ENCODE results near the gene GJB1. TPM values are rescaled to one million over a fixed set of nuclear protein-coding genes. Genes with fewer than 3 reads are reported as not detected.
"Not testable (repeated sequence)": the region's sequence is repeated elsewhere in the genome, so short reads cannot be mapped to it uniquely, and the experiment has no call there.

Gene GJB1
- 1 to 10 TPM in 2 of 4 donors, under 1 TPM in 2; 0.19 to 2.4 (median 1.5) TPM for total RNA-seq

DNA sequence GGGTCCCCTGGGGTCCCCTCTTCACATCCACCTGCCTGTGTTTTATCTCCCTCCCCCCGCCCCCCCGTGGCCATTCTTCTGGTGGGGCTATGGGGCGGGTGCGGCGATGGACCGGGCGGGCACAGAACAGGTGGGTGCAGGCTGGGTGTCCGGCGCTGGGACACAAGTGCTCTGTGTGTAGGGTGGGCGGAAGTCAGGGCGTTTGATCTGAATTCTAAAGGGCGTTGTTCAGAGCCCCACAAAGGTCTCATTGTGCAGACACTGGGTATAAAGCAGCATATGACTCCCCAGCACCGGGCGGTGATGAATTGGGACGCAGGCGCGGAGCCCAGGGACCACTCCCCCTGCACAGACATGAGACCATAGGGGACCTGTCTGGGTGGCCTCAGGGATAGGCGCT is at the start of gene GJB1:
Gene GJB1 (plus strand): TSS at position 296 of the 400 bp plus-strand sequence. CDS start 484 bp downstream, outside the sequence.
- TF ChIP-seq, protein P1, sequence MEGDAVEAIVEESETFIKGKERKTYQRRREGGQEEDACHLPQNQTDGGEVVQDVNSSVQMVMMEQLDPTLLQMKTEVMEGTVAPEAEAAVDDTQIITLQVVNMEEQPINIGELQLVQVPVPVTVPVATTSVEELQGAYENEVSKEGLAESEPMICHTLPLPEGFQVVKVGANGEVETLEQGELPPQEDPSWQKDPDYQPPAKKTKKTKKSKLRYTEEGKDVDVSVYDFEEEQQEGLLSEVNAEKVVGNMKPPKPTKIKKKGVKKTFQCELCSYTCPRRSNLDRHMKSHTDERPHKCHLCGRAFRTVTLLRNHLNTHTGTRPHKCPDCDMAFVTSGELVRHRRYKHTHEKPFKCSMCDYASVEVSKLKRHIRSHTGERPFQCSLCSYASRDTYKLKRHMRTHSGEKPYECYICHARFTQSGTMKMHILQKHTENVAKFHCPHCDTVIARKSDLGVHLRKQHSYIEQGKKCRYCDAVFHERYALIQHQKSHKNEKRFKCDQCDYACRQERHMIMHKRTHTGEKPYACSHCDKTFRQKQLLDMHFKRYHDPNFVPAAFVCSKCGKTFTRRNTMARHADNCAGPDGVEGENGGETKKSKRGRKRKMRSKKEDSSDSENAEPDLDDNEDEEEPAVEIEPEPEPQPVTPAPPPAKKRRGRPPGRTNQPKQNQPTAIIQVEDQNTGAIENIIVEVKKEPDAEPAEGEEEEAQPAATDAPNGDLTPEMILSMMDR (IDR thresholded peaks at IDR 0.05): no peak
- TF ChIP-seq POLR2A (IDR thresholded peaks at IDR 0.05): no peak
- intact Hi-C loops (cut with DNase I; ENCODE audit: low total_unique reads): no loop called here
- WGBS, 2 donors: 83 to 85% methylated on average over 15 to 18 of the region's 18 CpGs
- no peak for DNase-seq (ENCODE audit: low spot score in 2 of 2)
- H3K4me3 ChIP-seq (ENCODE audit: low read depth, poor library complexity, severe bottlenecking): no peak within 1 kb of the TSS

DNA sequence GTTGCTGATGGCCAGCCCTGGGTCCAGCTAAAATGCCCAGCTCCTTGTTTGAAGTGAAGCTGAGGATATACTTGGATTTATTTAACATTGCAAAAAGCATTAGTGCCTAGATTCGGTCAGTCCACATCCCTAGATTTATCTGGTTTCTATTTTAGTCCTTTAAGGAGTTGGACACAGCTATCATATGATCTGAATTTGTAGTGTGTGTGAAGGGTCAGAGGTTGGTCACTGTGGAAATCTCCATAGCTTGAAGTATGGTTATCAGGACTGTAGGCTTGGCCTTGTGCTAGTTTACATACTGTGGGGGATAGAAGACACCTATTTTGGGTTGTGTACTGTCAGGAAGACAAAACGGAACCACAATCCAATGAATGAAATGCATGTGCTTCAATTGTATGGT is 49.6 kb upstream of the GJB1 start:
- TF ChIP-seq, protein P1 (IDR thresholded peaks at IDR 0.05): no peak
- TF ChIP-seq POLR2A (IDR thresholded peaks at IDR 0.05): no peak
- intact Hi-C loops (cut with DNase I; ENCODE audit: low total_unique reads): no loop called here
- no peak overlapping the region for H3K4me3 ChIP-seq (ENCODE audit: low read depth, poor library complexity, severe bottlenecking)
- no peak for DNase-seq (ENCODE audit: low spot score in 2 of 2)
- 67 to 80% methylated on average over 2 of the region's 2 CpGs for WGBS, 2 donors

GRCh38 chrX:71174795-71175194 is 48.2 kb upstream of the GJB1 start:
- TF ChIP-seq, protein P1 (IDR thresholded peaks at IDR 0.05): no peak
- no peak for TF ChIP-seq POLR2A (IDR thresholded peaks at IDR 0.05)
- H3K4me3 ChIP-seq (ENCODE audit: low read depth, poor library complexity, severe bottlenecking): no peak overlapping the region
- 81 to 82% methylated on average over 1 of the region's 1 CpG for WGBS, 2 donors
- no peak for DNase-seq (ENCODE audit: low spot score in 2 of 2)
- intact Hi-C loops (cut with DNase I; ENCODE audit: low total_unique reads): no loop called here

DNA sequence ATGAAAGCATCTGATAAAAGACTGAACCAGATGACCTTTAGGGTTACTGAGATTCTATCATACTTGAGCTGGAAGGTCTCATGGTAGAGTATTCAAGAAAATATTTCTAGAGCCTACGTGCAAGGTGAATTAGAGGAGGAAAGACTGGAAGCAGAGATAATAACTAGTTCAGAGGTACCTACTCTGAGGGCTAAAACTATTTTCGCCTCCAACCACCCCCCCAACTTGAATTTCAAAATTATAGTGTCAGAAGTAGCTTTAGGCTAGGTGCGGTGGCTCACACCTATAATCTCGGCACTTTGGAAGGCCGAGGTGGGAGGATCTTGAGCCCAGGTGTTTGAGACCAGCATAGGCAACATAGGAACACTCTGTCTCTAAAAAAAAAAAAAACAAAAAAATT is 47.5 kb upstream of the GJB1 start:
- 80 to 83% methylated on average over 5 of the region's 5 CpGs for WGBS, 2 donors
- intact Hi-C loops (cut with DNase I; ENCODE audit: low total_unique reads): no loop called here
- H3K4me3 ChIP-seq (ENCODE audit: low read depth, poor library complexity, severe bottlenecking): no peak overlapping the region
- DNase-seq (ENCODE audit: low spot score in 2 of 2): no peak
- TF ChIP-seq, protein P1 (IDR thresholded peaks at IDR 0.05): no peak
- no peak for TF ChIP-seq POLR2A (IDR thresholded peaks at IDR 0.05)

DNA sequence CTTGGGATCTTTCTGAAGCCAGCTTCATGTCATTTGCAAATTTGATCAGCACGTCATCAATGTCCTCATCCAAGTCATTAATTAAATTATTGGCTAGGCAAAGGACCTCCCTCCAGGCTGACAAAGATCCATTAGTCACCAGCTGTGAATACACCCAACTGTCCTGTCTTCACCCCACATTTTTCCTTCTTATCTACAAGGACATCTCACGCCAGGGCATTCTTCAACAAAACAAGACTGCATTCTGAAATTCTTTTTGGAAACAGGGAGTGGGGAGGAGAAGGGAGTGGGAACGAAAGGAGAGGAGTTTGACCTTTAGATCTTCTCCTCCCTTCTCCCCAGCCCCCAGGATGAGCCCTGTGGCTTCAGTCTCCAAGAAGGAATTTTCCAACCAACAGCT is 45.7 kb upstream of the GJB1 start:
- TF ChIP-seq, protein P1 (IDR thresholded peaks at IDR 0.05): no peak
- TF ChIP-seq POLR2A (IDR thresholded peaks at IDR 0.05): no peak
- no peak for DNase-seq (ENCODE audit: low spot score in 2 of 2)
- intact Hi-C loops (cut with DNase I; ENCODE audit: low total_unique reads): no loop called here
- 39 to 44% methylated on average over 3 of the region's 3 CpGs for whole genome bisulfite sequencing, 2 donors
- H3K4me3 ChIP-seq (ENCODE audit: low read depth, poor library complexity, severe bottlenecking): no peak overlapping the region

DNA sequence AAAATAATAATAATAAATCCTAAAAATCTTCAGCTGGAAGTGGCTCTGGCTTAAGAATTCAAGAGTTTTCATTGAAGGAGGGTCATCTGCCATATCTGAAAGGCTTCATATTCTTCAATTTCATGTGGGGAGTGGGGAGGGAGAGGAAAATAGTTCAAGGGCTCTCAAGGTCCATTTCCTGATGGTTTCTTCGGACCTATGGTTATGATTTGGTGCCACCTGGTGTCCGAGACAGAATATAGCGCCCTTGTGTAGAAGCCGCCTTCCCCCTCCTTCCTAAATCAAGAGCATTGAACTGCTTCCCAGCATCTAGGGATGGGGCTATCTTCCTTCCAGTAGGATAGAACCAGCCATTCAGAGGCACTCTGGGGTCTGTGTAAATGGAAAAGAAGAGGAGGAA is 44.1 kb upstream of the GJB1 start:
- intact Hi-C loops (cut with DNase I; ENCODE audit: low total_unique reads): no loop called here
- no peak overlapping the region for H3K4me3 ChIP-seq (ENCODE audit: low read depth, poor library complexity, severe bottlenecking)
- no peak for TF ChIP-seq POLR2A (IDR thresholded peaks at IDR 0.05)
- TF ChIP-seq, protein P1 (IDR thresholded peaks at IDR 0.05): no peak
- 0 to 2% methylated on average over 4 of the region's 4 CpGs for WGBS, 2 donors
- peak in 1 of 2 donors; percentile 25 for DNase-seq (ENCODE audit: low spot score in 2 of 2)

- intact Hi-C loops (cut with DNase I; ENCODE audit: low total_unique reads); H3K4me3 ChIP-seq (ENCODE audit: low read depth, poor library complexity, severe bottlenecking); DNase-seq (ENCODE audit: low spot score in 2 of 2): not testable (repeated sequence)
- WGBS, 2 donors: 88 to 93% methylated on average over 9 of the region's 9 CpGs
These were observed 42.3 kb upstream of the GJB1 start for GRCh38 chrX:71180579-71181265.

Data from lower leg skin (tissue), 4 donors.